Hepatocyte (in vitro differentiated cells): ENCODE measurements around the gene TFEB.

Source experiments
- EZH2 ChIP-seq: fragments of 200-600 bp; sonication (generic); IDR thresholded peaks from 2 replicates; pipeline ENCODE4 v1.6.1; 2016; ENCODE audit warnings: antibody characterized with exemption, mild to moderate bottlenecking, borderline replicate concordance
- TF ChIP-seq, protein P1 (sequence below): fragments of 200-600 bp; sonication (generic); IDR thresholded peaks from 2 replicates; pipeline ENCODE4 v1.5.1; 2016; ENCODE audit warnings: antibody characterized with exemption, mild to moderate bottlenecking; ENCODE audit not compliant: poor library complexity

DNA sequence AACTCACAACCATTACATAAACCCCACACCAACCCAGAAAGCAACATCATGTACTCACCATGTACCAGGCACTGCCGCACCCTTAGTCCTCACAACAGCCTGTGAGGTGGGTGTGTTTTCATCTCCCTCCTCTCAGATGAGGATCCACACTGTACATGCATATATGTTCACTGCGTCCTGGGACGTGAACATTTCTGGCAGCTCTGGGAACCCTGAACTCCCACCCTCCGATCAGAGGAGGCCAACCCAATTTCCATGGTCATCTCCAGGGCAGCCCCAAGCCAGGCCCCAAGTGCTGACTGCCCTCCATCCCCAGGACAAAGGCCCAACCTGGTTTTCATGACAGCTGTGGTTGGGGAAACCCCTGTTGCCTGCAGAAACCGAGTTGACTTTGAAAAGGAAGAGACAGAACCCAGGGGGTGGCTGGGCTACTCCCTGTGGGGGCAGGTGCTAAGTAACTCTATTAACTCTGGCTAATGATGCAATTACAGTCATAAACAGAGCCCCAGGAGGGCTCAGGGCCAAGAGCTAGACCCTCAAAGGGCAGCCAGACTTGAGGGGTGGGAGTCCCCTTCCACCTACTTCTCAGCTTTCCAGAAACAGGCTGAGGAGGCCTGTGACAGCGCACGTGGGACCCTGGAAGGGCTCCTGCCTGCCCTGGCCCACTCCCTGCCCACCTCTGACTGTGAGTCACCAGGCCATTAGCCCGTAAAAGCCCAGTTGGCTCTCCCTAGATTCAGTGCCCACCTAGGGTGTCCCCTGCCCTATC is 2.6 kb downstream of the TFEB start:
- TF ChIP-seq, protein P1, sequence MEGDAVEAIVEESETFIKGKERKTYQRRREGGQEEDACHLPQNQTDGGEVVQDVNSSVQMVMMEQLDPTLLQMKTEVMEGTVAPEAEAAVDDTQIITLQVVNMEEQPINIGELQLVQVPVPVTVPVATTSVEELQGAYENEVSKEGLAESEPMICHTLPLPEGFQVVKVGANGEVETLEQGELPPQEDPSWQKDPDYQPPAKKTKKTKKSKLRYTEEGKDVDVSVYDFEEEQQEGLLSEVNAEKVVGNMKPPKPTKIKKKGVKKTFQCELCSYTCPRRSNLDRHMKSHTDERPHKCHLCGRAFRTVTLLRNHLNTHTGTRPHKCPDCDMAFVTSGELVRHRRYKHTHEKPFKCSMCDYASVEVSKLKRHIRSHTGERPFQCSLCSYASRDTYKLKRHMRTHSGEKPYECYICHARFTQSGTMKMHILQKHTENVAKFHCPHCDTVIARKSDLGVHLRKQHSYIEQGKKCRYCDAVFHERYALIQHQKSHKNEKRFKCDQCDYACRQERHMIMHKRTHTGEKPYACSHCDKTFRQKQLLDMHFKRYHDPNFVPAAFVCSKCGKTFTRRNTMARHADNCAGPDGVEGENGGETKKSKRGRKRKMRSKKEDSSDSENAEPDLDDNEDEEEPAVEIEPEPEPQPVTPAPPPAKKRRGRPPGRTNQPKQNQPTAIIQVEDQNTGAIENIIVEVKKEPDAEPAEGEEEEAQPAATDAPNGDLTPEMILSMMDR: no peak
- no peak for TF ChIP-seq EZH2
